PC-3 (cell line): ENCODE results near the gene IFT122. TPM values are rescaled to one million over a fixed set of nuclear protein-coding genes. Genes with fewer than 3 reads are reported as not detected.

Experiments used
- ATAC-seq: fragments of 200-7000 bp; cut with Tn5 transposase; 2 replicates; pipeline ENCODE4 v1.9.1; 2020; ENCODE audit warnings: mild to moderate bottlenecking, moderate library complexity
- BruUV-seq: library from RNA; stranded (reverse); fragments of 400-500 nt; replicated peaks from 2 replicates; lab custom pipeline; 2021; lab: Mats Ljungman, UMichigan
- CTCF ChIA-PET: fragments of 300-600 bp; sonication (Branson Sonifier 250); formaldehyde crosslinking; loops from one replicate; lab custom pipeline; 2022; ENCODE audit warnings: antibody characterized with exemption; lab: Charles Lee
- POLR2A ChIA-PET: fragments of 300-600 bp; sonication (Branson Sonifier 250); formaldehyde crosslinking; loops from one replicate; lab custom pipeline; 2022; ENCODE audit warnings: antibody characterized with exemption; ENCODE audit not compliant: unreplicated experiment; lab: Charles Lee
- DNase-seq: peaks from one replicate; pipeline ENCODE4 v3.0.0-alpha.2; 2015
- H2AFZ ChIP-seq: fragments of 300-600 bp; sonication (generic); 2 replicates; pipeline ENCODE4 v1.6.0; 2016; ENCODE audit warnings: antibody characterized with exemption, low read length
- H3F3A ChIP-seq: fragments of 300-600 bp; sonication (generic); one replicate; pipeline ENCODE4 v1.6.0; 2017; ENCODE audit warnings: antibody characterized with exemption, low read length, control low read depth, mild to moderate bottlenecking; ENCODE audit not compliant: unreplicated experiment
- H3K27ac ChIP-seq: fragments of 300-600 bp; sonication (generic); 2 replicates; pipeline ENCODE4 v1.5.1; 2016; ENCODE audit warnings: mild to moderate bottlenecking, low read length
- H3K27me3 ChIP-seq: fragments of 300-600 bp; sonication (generic); 2 replicates; pipeline ENCODE4 v1.6.1; 2016; ENCODE audit warnings: low read length, mixed read lengths
- H3K36me3 ChIP-seq: fragments of 300-600 bp; sonication (generic); 2 replicates; pipeline ENCODE4 v1.6.1; 2016; ENCODE audit warnings: low read depth, mixed run types, low read length, mixed read lengths
- H3K4me1 ChIP-seq: fragments of 300-600 bp; sonication (generic); 2 replicates; pipeline ENCODE4 v1.5.1; 2016; ENCODE audit warnings: low read length; ENCODE audit not compliant: insufficient read depth
- H3K4me2 ChIP-seq: fragments of 300-600 bp; sonication (generic); 2 replicates; pipeline ENCODE4 v1.6.0; 2016; ENCODE audit warnings: low read length
- H3K4me3 ChIP-seq: fragments of 300-600 bp; sonication (generic); 2 replicates; pipeline ENCODE4 v1.5.1; 2016; ENCODE audit warnings: mild to moderate bottlenecking, low read length, mixed read lengths
- H3K79me2 ChIP-seq: fragments of 300-600 bp; sonication (generic); 2 replicates; pipeline ENCODE4 v1.6.1; 2017; ENCODE audit warnings: low read length, mixed read lengths
- H3K9ac ChIP-seq: fragments of 300-600 bp; sonication (generic); 2 replicates; pipeline ENCODE4 v1.6.0; 2016; ENCODE audit warnings: mild to moderate bottlenecking, low read length
- H3K9me2 ChIP-seq: fragments of 300-600 bp; sonication (generic); replicated peaks from 2 replicates; pipeline ENCODE4 v1.6.1; 2016; ENCODE audit warnings: mixed run types, low read length, mixed read lengths
- H3K9me3 ChIP-seq: fragments of 300-600 bp; sonication (generic); 2 replicates; pipeline ENCODE4 v1.6.1; 2016; ENCODE audit warnings: low read length, mixed read lengths
- H4K20me1 ChIP-seq: fragments of 300-600 bp; sonication (generic); 2 replicates; pipeline ENCODE4 v1.6.1; 2016; ENCODE audit warnings: low read length, mixed read lengths
- CTCF ChIP-seq: fragments of 300-600 bp; sonication (generic); conservative IDR thresholded peaks from 2 replicates; pipeline ENCODE4 v1.5.1; 2017; ENCODE audit warnings: antibody characterized with exemption, low read depth, mild to moderate bottlenecking, low read length
- EZH2 ChIP-seq: fragments of 300-600 bp; sonication (generic); IDR thresholded peaks from one replicate; pipeline ENCODE4 v1.6.1; 2017; ENCODE audit warnings: antibody characterized with exemption, mild to moderate bottlenecking, low read length; ENCODE audit not compliant: unreplicated experiment
- EZH2phosphoT487 ChIP-seq: fragments of 300-600 bp; sonication (generic); IDR thresholded peaks from 2 replicates; pipeline ENCODE4 v1.6.1; 2018; ENCODE audit warnings: mild to moderate bottlenecking, antibody characterized with exemption, low read length, borderline replicate concordance
- intact Hi-C: fragments of 100-400 bp; cut with micrococcal nuclease; formaldehyde crosslinking; loops from 2 replicates; pipeline ENCODE4 v1.9.0; 2023
- total RNA-seq: library from RNA; depleted of rRNA; stranded (reverse); fragments of >200 nt; gene quantifications from 2 replicates; pipeline ENCODE4 v1.2.3, GENCODE V29; 2014

IFT122 gene
- total RNA-seq, 1 experiment from 2014 or later = 10.2 TPM

GRCh38 chr3:129402616-129403015 is 37.4 kb upstream of the IFT122 start:
- CTCF ChIA-PET = interaction anchor here (0.6 kb wide), 1 partner anchor 30 kb away, joined by 6 read pairs; no protein-coding TSS in a partner anchor
- H3K9ac ChIP-seq = no peak overlapping the region
- no peak overlapping the region for H3K27ac ChIP-seq
- no peak overlapping the region for H2AFZ ChIP-seq
- H3K36me3 ChIP-seq = no peaks in the 10 kb centered on the region
- POLR2A ChIA-PET = no interaction called here
- TF ChIP-seq CTCF = no peak
- no peak for TF ChIP-seq EZH2
- no peak for TF ChIP-seq EZH2phosphoT487
- no peak overlapping the region for H3K4me2 ChIP-seq
- BruUV-seq = no TSS peak
- no peak overlapping the region for H3K4me3 ChIP-seq
- H3K9me3 ChIP-seq = no peaks in the 10 kb centered on the region
- no peak for ATAC-seq
- DNase-seq = no peak
- no peaks in the 10 kb centered on the region for H3K27me3 ChIP-seq
- intact Hi-C loops = no loop called here
- peaks cover 6% of the 10 kb centered on the region for H3K4me1 ChIP-seq
- H3K79me2 ChIP-seq = peaks cover 17% of the 10 kb centered on the region
- no peaks in the 10 kb centered on the region for H3K9me2 ChIP-seq
- no peaks in the 10 kb centered on the region for H4K20me1 ChIP-seq
- H3F3A ChIP-seq = no peaks in the 10 kb centered on the region

- Histone ChIP-seq H3K36me3 (no peaks in the 10 kb centered on the region), H3K4me3 (no peak overlapping the region), H3K9ac (no peak overlapping the region), H2AFZ (no peak overlapping the region), H3K79me2 (peaks cover 9% of the 10 kb centered on the region), H3K4me1 (no peaks in the 10 kb centered on the region), H3K27ac (no peak overlapping the region), H3K4me2 (no peak overlapping the region), H3K9me3 (no peaks in the 10 kb centered on the region), H4K20me1 (no peaks in the 10 kb centered on the region), H3K27me3 (no peaks in the 10 kb centered on the region), H3K9me2 (no peaks in the 10 kb centered on the region), H3F3A (no peaks in the 10 kb centered on the region)
- no TSS peak for BruUV-seq
- DNase-seq = no peak
- ChIA-PET CTCF (no interaction called here), POLR2A (no interaction called here)
- TF ChIP-seq EZH2phosphoT487 (no peak), CTCF (no peak), EZH2 (no peak)
- ATAC-seq = no peak
- intact Hi-C loops = no loop called here
These were observed 36.6 kb upstream of the IFT122 start for GRCh38 chr3:129403450-129403849.

- ATAC-seq (no peak), DNase-seq (no peak)
- no TSS peak for BruUV-seq
- no peaks in the 10 kb centered on the region for H3K4me1 ChIP-seq
- no peak overlapping the region for H3K4me2 ChIP-seq
- H3K4me3 ChIP-seq = no peak overlapping the region
- H2AFZ ChIP-seq = no peak overlapping the region
- H3K27me3 ChIP-seq = no peaks in the 10 kb centered on the region
- no peaks in the 10 kb centered on the region for H3K9me2 ChIP-seq
- H4K20me1 ChIP-seq = no peaks in the 10 kb centered on the region
- POLR2A ChIA-PET = no interaction called here
- no peak overlapping the region for H3K9ac ChIP-seq
- H3K79me2 ChIP-seq = peaks cover 2% of the 10 kb centered on the region
- H3K9me3 ChIP-seq = no peaks in the 10 kb centered on the region
- TF ChIP-seq EZH2phosphoT487 = no peak
- TF ChIP-seq EZH2 = no peak
- no peak for TF ChIP-seq CTCF
- H3K36me3 ChIP-seq = no peaks in the 10 kb centered on the region
- intact Hi-C loops = no loop called here
- H3K27ac ChIP-seq = no peak overlapping the region
- CTCF ChIA-PET = no interaction called here
- H3F3A ChIP-seq = no peaks in the 10 kb centered on the region
These were observed 35.9 kb upstream of the IFT122 start for GRCh38 chr3:129404130-129404529.
